Measurements from ENCODE around the gene KRT16. TPM values are rescaled to one million over a fixed set of nuclear protein-coding genes. Genes with fewer than 3 reads are reported as not detected.
"Not testable (repeated sequence)": the region's sequence is repeated elsewhere in the genome, so short reads cannot be mapped to it uniquely, and the experiment has no call there.

The KRT16 gene
- total and polyA plus RNA-seq, 2 of the 8 experiments (the other 6 are each of a cell fraction or from before 2014, with no cell fraction given) = not detected

DNA sequence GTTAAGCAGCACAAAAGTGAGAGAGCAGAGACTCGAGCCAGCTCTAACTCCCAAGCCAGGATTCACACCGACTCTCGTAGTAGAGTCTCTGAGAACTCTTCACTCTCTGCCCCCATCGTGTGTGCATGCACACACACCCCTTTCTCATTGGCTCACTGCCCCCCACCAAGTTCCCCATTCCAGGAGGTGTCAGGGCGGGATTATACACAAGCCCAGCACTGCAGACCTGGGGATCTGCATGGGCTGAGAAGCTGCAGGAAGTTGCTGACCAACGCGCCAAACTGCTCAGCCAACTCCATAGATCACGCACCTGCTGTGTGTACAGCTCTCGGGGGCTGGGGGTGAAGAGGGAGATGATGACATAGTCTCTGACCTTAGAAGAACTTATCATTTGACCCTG is 2.2 kb upstream of the KRT16 start:
- not testable (repeated sequence) for FAIRE-seq; H2AK5ac ChIP-seq (ENCODE audit: low read depth, low read length); H2BK120ac ChIP-seq (replicated peaks; ENCODE audit: low read depth, low read length); H3K56ac ChIP-seq (replicated peaks; ENCODE audit: insufficient read length, low read depth, low read length); H3K4me3 ChIP-seq (ENCODE audit: extremely low read depth in 1 of 4, insufficient read depth in 2 of 4, low read depth in 3 of 4, low read length in 4 of 4); H3K23me2 ChIP-seq (ENCODE audit: low read depth, low read length); H2AFZ ChIP-seq (ENCODE audit: low read length); H3K14ac ChIP-seq (ENCODE audit: insufficient read length); H3K79me2 ChIP-seq (ENCODE audit: control insufficient read depth in 1 of 2, insufficient read depth in 2 of 2, low read length in 2 of 2); H3K23ac ChIP-seq (ENCODE audit: insufficient read length); H2BK20ac ChIP-seq (ENCODE audit: low read length); H3K4me2 ChIP-seq (ENCODE audit: insufficient read depth in 1 of 2, low read depth in 2 of 2, low read length in 2 of 2); H3K36me3 ChIP-seq (ENCODE audit: control insufficient read depth in 2 of 4, insufficient read depth in 4 of 4, low read length in 3 of 4); H3K79me1 ChIP-seq (ENCODE audit: low read depth, low read length); H3K9me3 ChIP-seq (ENCODE audit: insufficient read depth in 2 of 2, low read depth in 1 of 2, low read length in 1 of 2); H2BK5ac ChIP-seq (ENCODE audit: low read depth, low read length); H4K5ac ChIP-seq (ENCODE audit: insufficient read length, low read depth, low read length); H3K27ac ChIP-seq (ENCODE audit: low read depth, low read length); DNase-seq (ENCODE audit: low read depth in 1 of 2, low spot score in 2 of 2); H2BK12ac ChIP-seq (ENCODE audit: low read depth, low read length); H4K8ac ChIP-seq (ENCODE audit: extremely low read depth, insufficient read depth, low read length); H4K20me1 ChIP-seq (replicated peaks in 1 of 2; ENCODE audit: control insufficient read depth in 1 of 2, insufficient read depth in 2 of 2, low read length in 2 of 2); H3K27me3 ChIP-seq (replicated peaks in 1 of 4; ENCODE audit: control insufficient read depth in 3 of 4, extremely low read depth in 1 of 4, insufficient read depth in 3 of 4, low read length in 3 of 4); H3K9ac ChIP-seq (replicated peaks in 1 of 4; ENCODE audit: extremely low read depth in 1 of 4, low read depth in 3 of 4, low read length in 3 of 4); H2BK15ac ChIP-seq (ENCODE audit: low read length); H4K91ac ChIP-seq (replicated peaks; ENCODE audit: insufficient read length, low read length); H3K4ac ChIP-seq (replicated peaks; ENCODE audit: insufficient read length, low read depth, low read length); H3K4me1 ChIP-seq (replicated peaks in 1 of 4; ENCODE audit: control insufficient read depth in 3 of 4, insufficient read depth in 4 of 4, low read length in 3 of 4); H3K18ac ChIP-seq (ENCODE audit: extremely low read depth, low read length)
- POLR2A ChIA-PET (ENCODE audit: partially characterized antibody) = interaction anchor here (0.6 kb wide), 1 partner anchor 75 kb away, joined by 4 read pairs; no protein-coding TSS in a partner anchor
- CTCF ChIA-PET (ENCODE audit: partially characterized antibody) = interaction anchor here (0.6 to 2.3 kb wide), 4 partner anchors 10 to 65 kb away, joined by 3 to 11 read pairs (median 4); partner anchors contain the start of gene KRT17
- WGBS, 2 experiments (ENCODE audit: extremely low coverage in 1 of 2, insufficient coverage in 1 of 2, insufficient read length in 1 of 2, insufficient replicate concordance in 2 of 2, low coverage in 1 of 2, low lambda C conversion rate in 2 of 2, missing lambda C conversion rate in 1 of 2) = 92% methylated on average over 9 of the region's 9 CpGs; no CpG with 5 or more reads in 1 of the 2 experiments

All from H1 (cell line).